ENCODE measurements around the gene UTS2B. TPM values are rescaled to one million over a fixed set of nuclear protein-coding genes. Genes with fewer than 3 reads are reported as not detected.

The UTS2B gene
- total and polyA plus RNA-seq, 2 experiments from 2014 or later: 0.21 TPM; not detected in 1

DNA sequence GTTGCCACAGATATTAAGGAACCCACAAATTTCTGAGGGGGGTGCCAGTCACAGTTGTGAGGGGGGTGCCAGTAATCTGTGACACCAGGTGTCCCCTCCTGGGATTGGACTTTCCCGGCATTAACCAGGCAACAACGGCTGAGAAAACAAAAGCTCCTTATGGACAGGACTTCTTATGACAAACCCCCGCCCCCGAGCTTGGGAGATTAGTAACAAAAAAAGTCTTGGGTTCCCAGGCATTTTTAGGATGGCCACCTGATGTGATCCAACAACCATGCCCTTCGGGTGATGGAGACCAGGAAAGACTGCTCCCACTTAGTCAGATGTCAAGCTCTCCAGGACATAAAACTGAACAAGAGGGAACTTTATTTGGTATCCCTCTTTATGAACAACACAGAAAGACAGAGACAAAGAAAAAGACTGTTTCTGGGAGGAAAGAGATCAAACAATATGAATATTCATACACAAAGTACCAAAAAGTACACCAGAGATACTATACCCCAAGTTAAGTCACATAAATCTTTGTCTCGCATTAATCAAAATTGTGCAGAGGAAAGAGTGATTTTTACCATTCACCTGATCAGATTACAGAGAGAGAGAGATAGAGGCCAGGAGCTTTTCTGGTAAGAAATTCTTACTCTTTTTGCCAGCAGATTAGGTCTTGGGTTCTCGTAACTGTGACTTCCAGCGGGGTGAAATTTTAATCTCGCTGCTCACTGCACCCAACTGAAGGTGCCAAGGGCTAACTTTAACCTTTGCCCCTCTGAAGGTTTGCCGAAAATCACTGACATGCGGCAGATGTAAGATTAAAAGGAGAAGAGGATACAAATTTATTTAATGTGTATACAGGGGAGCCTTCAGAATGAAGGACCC is 69.7 kb downstream of the UTS2B start:
- H2AFZ ChIP-seq: peak overlapping the region; percentile 45; the same call in 1 of the 2 replicates
- DNase-seq (ENCODE audit: low spot score): no peak
- Mint-ChIP-seq H3K27me3 (ENCODE audit: insufficient read depth, low read depth, poor library complexity) (peaks cover 2% of the 10 kb centered on the region), H3K36me3 (ENCODE audit: low read depth) (no peaks in the 10 kb centered on the region), H3K4me3 (no peak overlapping the region), H3K9me3 (no peaks in the 10 kb centered on the region), H3K27ac (peak overlapping the region; percentile 75), H3K4me1 (peaks cover 36% of the 10 kb centered on the region)
- peak overlapping the region; percentile 27 for H3K27ac ChIP-seq (ENCODE audit: low read depth)
- peak; percentile 25; the same call in 1 of the 3 replicates for ATAC-seq
- H3K27me3 ChIP-seq (ENCODE audit: insufficient read depth): no peaks in the 10 kb centered on the region
- no peaks in the 10 kb centered on the region for H3K79me2 ChIP-seq (replicated peaks; ENCODE audit: insufficient read depth)
- no peaks in the 10 kb centered on the region for H3F3A ChIP-seq (replicated peaks; ENCODE audit: low read depth)
- no peaks in the 10 kb centered on the region for H4K20me1 ChIP-seq (replicated peaks; ENCODE audit: insufficient read depth)
- H3K36me3 ChIP-seq (ENCODE audit: insufficient read depth): no peaks in the 10 kb centered on the region
- H3K4me3 ChIP-seq: no peak overlapping the region
- H3K4me1 ChIP-seq (ENCODE audit: insufficient read depth): peaks cover 39% of the 10 kb centered on the region
- no peaks in the 10 kb centered on the region for H3K9me2 ChIP-seq (ENCODE audit: insufficient read depth)
- 0 out of 2 replicates have a peak overlapping the region, but pooled peaks have one; percentile 4 for H3K4me2 ChIP-seq
- TF ChIP-seq REST (IDR thresholded peaks at IDR 0.05; ENCODE audit: unreplicated experiment) (no peak), ZNF114 (CRISPR knock-in tag; IDR thresholded peaks at IDR 0.05) (no peak), NANOG (IDR thresholded peaks at IDR 0.05; ENCODE audit: borderline replicate concordance) (no peak), POLR2AphosphoS5 (IDR thresholded peaks at IDR 0.05; ENCODE audit: low read depth) (no peak), EZH2 (IDR thresholded peaks at IDR 0.05; ENCODE audit: low read depth, unreplicated experiment) (no peak)
- TF ChIP-seq, protein P1, sequence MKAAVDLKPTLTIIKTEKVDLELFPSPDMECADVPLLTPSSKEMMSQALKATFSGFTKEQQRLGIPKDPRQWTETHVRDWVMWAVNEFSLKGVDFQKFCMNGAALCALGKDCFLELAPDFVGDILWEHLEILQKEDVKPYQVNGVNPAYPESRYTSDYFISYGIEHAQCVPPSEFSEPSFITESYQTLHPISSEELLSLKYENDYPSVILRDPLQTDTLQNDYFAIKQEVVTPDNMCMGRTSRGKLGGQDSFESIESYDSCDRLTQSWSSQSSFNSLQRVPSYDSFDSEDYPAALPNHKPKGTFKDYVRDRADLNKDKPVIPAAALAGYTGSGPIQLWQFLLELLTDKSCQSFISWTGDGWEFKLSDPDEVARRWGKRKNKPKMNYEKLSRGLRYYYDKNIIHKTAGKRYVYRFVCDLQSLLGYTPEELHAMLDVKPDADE (IDR thresholded peaks at IDR 0.05): no peak

DNA sequence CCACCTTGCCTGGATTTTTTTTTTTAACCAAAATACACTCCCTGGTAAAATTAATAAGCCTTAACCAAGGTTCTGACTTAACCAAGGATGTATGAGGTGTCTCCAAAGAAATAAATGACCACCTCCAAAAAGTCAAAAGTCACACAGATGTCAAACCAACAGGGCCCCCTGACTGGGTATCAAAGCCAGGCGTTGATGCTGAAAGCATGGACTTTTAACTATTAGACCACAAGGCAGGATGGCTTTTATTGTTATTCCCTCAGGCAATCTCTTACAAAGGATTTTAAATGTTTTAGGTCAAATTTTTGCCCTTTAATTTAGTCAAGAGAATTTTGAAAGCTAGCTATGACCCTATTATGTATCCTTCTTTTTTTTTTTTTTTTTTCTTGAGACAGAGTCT is 70.8 kb downstream of the UTS2B start:
- no peaks in the 10 kb centered on the region for H3K27me3 ChIP-seq (ENCODE audit: insufficient read depth)
- Mint-ChIP-seq H3K36me3 (ENCODE audit: low read depth) (no peaks in the 10 kb centered on the region), H3K9me3 (no peaks in the 10 kb centered on the region), H3K27me3 (ENCODE audit: insufficient read depth, low read depth, poor library complexity) (peaks cover 2% of the 10 kb centered on the region), H3K4me3 (no peak overlapping the region), H3K4me1 (peaks cover 48% of the 10 kb centered on the region), H3K27ac (no peak overlapping the region)
- DNase-seq (ENCODE audit: low spot score): no peak
- H3K4me1 ChIP-seq (ENCODE audit: insufficient read depth): peaks cover 51% of the 10 kb centered on the region
- TF ChIP-seq NANOG (IDR thresholded peaks at IDR 0.05; ENCODE audit: borderline replicate concordance): no peak
- TF ChIP-seq ZNF331 (CRISPR knock-in tag; IDR thresholded peaks at IDR 0.05; ENCODE audit: low read depth): no peak
- ATAC-seq: no peak
- H3K27ac ChIP-seq (ENCODE audit: low read depth): no peak overlapping the region
- H3K4me2 ChIP-seq: no peak overlapping the region
- no peaks in the 10 kb centered on the region for H3K36me3 ChIP-seq (ENCODE audit: insufficient read depth)
- no peaks in the 10 kb centered on the region for H3K9me2 ChIP-seq (ENCODE audit: insufficient read depth)
- H4K20me1 ChIP-seq (replicated peaks; ENCODE audit: insufficient read depth): no peaks in the 10 kb centered on the region
- no peak overlapping the region for H3K4me3 ChIP-seq
- no peaks in the 10 kb centered on the region for H3K79me2 ChIP-seq (replicated peaks; ENCODE audit: insufficient read depth)
- H3F3A ChIP-seq (replicated peaks; ENCODE audit: low read depth): no peaks in the 10 kb centered on the region
- H2AFZ ChIP-seq: no peak overlapping the region

All from GM23338 (cell line).